ENCODE data around the gene SMYD5. TPM values are rescaled to one million over a fixed set of nuclear protein-coding genes. Genes with fewer than 3 reads are reported as not detected.

Gene SMYD5
- polyA plus RNA-seq, 1 of the 3 experiments (the other 2 are of a cell fraction) = 21.4 TPM

DNA sequence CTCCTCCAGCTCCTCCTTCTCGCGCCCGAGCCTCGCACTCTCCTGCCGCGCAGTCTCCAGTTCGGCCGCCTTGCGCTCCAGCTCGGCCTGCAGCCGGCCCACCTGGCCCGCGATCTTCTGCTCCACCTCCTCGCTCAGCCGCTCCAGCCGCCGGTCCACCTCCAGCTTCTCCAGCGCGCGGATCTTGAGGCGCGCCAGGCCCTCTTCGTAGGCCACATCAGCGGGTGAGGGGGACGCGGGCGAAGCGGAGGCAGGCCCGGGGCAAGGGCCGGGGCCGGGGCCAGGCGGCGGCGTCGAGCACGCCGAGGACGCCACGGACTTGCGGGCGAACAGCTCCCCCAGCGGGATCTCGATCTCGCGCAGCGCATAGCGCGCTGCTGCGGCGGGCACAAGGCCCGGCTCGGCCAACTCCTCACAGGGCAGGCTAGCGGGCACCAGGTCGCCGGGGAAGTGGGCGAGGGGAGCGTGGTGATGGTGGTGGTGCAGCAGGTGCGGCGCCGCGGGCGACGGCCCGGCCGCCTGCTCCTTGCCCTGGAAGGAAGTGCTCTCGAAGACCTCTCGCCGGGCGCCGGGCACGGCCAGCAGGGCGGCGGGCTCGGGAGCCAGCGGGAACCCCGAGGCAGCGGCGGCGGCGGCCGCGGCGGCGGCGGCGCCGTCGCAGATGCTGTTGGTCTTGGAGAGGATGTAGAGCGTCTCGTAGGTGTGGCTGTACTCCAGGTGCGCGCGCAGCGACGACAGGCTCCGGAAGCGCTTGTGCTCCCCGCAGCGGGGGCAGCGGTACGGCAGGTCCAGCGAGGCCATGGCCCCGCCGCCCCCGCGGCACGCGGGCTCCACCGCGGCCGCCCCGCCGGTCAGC, 55.0 kb downstream of the SMYD5 start:
- 97% methylated on average over 56 of the region's 113 CpGs for WGBS (ENCODE audit: low lambda C conversion rate)
- Histone ChIP-seq H3K36me3 (replicated peaks in 1 of 2; ENCODE audit: control insufficient read depth in 1 of 2, insufficient read depth in 2 of 2, low read length in 1 of 2) (no peaks in the 10 kb centered on the region), H3K27me3 (ENCODE audit: insufficient read depth) (no peaks in the 10 kb centered on the region), H3K79me2 (ENCODE audit: insufficient read depth) (no peaks in the 10 kb centered on the region), H3K4me1 (ENCODE audit: control insufficient read depth in 1 of 2, insufficient read depth in 2 of 2, low read depth in 1 of 2, low read length in 1 of 2) (no peaks in the 10 kb centered on the region; a peak in 1 of 4 replicates), H3K4me2 (no peak overlapping the region), H2AFZ (ENCODE audit: low read depth) (no peak overlapping the region), H3K9ac (no peak overlapping the region), H3K27ac (ENCODE audit: low read depth in 2 of 2, low read length in 1 of 2) (no peak overlapping the region), H3K9me2 (no peaks in the 10 kb centered on the region), H4K20me1 (ENCODE audit: insufficient read depth) (no peaks in the 10 kb centered on the region), H3F3A (replicated peaks; ENCODE audit: insufficient read depth) (no peaks in the 10 kb centered on the region), H3K9me3 (no peaks in the 10 kb centered on the region), H3K4me3 (ENCODE audit: low read depth in 2 of 2, low read length in 1 of 2) (no peak overlapping the region)
- no peak for DNase-seq
- ChIA-PET POLR2A (no interaction called here), CTCF (interaction anchor here (2.0 kb wide), 1 partner anchor 22 kb away, joined by 4 read pairs; no protein-coding TSS in a partner anchor)
- TF ChIP-seq RCOR1 (IDR thresholded peaks at IDR 0.05; ENCODE audit: low read length) = no peak
- TF ChIP-seq, protein P1, sequence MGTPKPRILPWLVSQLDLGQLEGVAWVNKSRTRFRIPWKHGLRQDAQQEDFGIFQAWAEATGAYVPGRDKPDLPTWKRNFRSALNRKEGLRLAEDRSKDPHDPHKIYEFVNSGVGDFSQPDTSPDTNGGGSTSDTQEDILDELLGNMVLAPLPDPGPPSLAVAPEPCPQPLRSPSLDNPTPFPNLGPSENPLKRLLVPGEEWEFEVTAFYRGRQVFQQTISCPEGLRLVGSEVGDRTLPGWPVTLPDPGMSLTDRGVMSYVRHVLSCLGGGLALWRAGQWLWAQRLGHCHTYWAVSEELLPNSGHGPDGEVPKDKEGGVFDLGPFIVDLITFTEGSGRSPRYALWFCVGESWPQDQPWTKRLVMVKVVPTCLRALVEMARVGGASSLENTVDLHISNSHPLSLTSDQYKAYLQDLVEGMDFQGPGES (IDR thresholded peaks at IDR 0.05; ENCODE audit: low read depth, low read length) = no peak

DNA sequence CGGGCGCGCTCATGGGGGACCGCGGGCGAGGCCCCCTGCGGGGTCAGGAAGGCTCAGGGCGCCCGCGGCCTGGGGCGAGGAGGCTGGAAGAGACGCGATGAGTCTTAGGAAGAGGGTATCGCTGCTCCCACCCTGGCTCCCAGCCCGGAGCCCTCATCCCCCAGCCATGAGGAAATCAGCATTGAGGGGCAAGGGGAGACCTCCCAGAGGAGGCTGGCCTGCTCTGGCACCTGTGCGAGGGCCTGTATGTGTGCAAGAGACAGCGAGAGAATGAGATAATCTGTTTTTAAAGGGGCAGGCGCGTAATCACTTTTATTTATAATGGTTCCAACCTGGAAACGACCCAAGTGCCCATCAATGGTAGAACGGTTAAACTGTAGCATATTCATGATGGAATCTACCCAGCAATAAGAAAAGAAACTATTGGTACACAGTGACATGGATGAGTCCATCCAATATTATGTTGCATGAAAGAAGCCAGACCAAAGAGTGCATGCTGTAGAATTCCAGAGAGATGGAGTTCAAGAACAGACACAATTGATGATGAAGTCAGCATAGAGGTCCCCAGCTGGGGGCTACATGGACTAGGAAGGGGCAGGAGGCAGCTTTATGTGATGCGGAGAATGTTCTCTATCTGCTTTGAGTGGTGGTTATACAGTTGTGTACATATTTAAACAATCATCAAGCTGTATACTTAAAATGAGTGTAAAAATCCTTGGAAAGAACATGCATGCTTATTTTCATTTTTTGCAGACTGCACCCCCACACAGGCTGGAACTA, 55.8 kb downstream of the SMYD5 start:
- 78% methylated on average over 19 of the region's 22 CpGs for WGBS (ENCODE audit: low lambda C conversion rate)
- no peaks in the 10 kb centered on the region for H3K27me3 ChIP-seq (ENCODE audit: insufficient read depth)
- H3K79me2 ChIP-seq (ENCODE audit: insufficient read depth) = no peaks in the 10 kb centered on the region
- H3K4me3 ChIP-seq (ENCODE audit: low read depth in 2 of 2, low read length in 1 of 2) = no peak overlapping the region
- H3K4me2 ChIP-seq = no peak overlapping the region
- no peak for DNase-seq
- H3K9me3 ChIP-seq = no peaks in the 10 kb centered on the region
- TF ChIP-seq, protein P2, sequence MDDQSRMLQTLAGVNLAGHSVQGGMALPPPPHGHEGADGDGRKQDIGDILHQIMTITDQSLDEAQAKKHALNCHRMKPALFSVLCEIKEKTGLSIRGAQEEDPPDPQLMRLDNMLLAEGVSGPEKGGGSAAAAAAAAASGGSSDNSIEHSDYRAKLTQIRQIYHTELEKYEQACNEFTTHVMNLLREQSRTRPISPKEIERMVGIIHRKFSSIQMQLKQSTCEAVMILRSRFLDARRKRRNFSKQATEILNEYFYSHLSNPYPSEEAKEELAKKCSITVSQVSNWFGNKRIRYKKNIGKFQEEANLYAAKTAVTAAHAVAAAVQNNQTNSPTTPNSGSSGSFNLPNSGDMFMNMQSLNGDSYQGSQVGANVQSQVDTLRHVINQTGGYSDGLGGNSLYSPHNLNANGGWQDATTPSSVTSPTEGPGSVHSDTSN (IDR thresholded peaks at IDR 0.05) = no peak
- no peak for TF ChIP-seq RAD21 (IDR thresholded peaks at IDR 0.05; ENCODE audit: low read length)
- TF ChIP-seq, protein P1 (IDR thresholded peaks at IDR 0.05; ENCODE audit: low read depth, low read length) = no peak
- TF ChIP-seq, protein P3, sequence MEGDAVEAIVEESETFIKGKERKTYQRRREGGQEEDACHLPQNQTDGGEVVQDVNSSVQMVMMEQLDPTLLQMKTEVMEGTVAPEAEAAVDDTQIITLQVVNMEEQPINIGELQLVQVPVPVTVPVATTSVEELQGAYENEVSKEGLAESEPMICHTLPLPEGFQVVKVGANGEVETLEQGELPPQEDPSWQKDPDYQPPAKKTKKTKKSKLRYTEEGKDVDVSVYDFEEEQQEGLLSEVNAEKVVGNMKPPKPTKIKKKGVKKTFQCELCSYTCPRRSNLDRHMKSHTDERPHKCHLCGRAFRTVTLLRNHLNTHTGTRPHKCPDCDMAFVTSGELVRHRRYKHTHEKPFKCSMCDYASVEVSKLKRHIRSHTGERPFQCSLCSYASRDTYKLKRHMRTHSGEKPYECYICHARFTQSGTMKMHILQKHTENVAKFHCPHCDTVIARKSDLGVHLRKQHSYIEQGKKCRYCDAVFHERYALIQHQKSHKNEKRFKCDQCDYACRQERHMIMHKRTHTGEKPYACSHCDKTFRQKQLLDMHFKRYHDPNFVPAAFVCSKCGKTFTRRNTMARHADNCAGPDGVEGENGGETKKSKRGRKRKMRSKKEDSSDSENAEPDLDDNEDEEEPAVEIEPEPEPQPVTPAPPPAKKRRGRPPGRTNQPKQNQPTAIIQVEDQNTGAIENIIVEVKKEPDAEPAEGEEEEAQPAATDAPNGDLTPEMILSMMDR (IDR thresholded peaks at IDR 0.05) = no peak
- TF ChIP-seq FOXJ3 (CRISPR knock-in tag; IDR thresholded peaks at IDR 0.05) = no peak
- TF ChIP-seq EZH2phosphoT487 (IDR thresholded peaks at IDR 0.05; ENCODE audit: borderline replicate concordance, low read depth) = no peak
- TF ChIP-seq POLR2AphosphoS5 (IDR thresholded peaks at IDR 0.05; ENCODE audit: low read depth, low read length) = no peak
- POLR2A ChIA-PET = no interaction called here
- no peak overlapping the region for H3K27ac ChIP-seq (ENCODE audit: low read depth in 2 of 2, low read length in 1 of 2)
- H3K9me2 ChIP-seq = no peaks in the 10 kb centered on the region
- H2AFZ ChIP-seq (ENCODE audit: low read depth) = no peak overlapping the region
- CTCF ChIA-PET = no interaction called here
- H3K36me3 ChIP-seq (replicated peaks in 1 of 2; ENCODE audit: control insufficient read depth in 1 of 2, insufficient read depth in 2 of 2, low read length in 1 of 2) = no peaks in the 10 kb centered on the region
- no peaks in the 10 kb centered on the region for H4K20me1 ChIP-seq (ENCODE audit: insufficient read depth)
- H3K9ac ChIP-seq = no peak overlapping the region
- no peaks in the 10 kb centered on the region; a peak in 1 of 4 replicates for H3K4me1 ChIP-seq (ENCODE audit: control insufficient read depth in 1 of 2, insufficient read depth in 2 of 2, low read depth in 1 of 2, low read length in 1 of 2)
- H3F3A ChIP-seq (replicated peaks; ENCODE audit: insufficient read depth) = no peaks in the 10 kb centered on the region

Data from SK-N-SH (cell line).